Mesendoderm (in vitro differentiated cells): ENCODE data around the gene TRUB2.

ENCODE experiments used
- DNase-seq: peaks from one replicate; pipeline ENCODE4 v3.0.0; 2013
- H2AK5ac ChIP-seq: 2 replicates; pipeline ENCODE4 v1.6.1; 2013; ENCODE audit warnings: low read length, inconsistent platforms
- H2BK120ac ChIP-seq: 2 replicates; pipeline ENCODE4 v1.6.1; 2013; ENCODE audit warnings: low read depth, mild to moderate bottlenecking, low read length, moderate library complexity, mixed read lengths
- H2BK15ac ChIP-seq: replicated peaks from 2 replicates; pipeline ENCODE4 v1.6.1; 2013; ENCODE audit warnings: low read depth, mild to moderate bottlenecking, moderate library complexity
- H2BK5ac ChIP-seq: 2 replicates; pipeline ENCODE4 v1.6.1; 2013; ENCODE audit warnings: low read length, inconsistent platforms
- H3K18ac ChIP-seq: 2 replicates; pipeline ENCODE4 v1.6.1; 2013; ENCODE audit warnings: mild to moderate bottlenecking, low read length, mixed read lengths
- H3K23ac ChIP-seq: one replicate; pipeline ENCODE4 v1.6.1; 2013; ENCODE audit warnings: low read length
- H3K27ac ChIP-seq: 2 replicates; pipeline ENCODE4 v1.5.1; 2013; ENCODE audit warnings: low read depth, mild to moderate bottlenecking, inconsistent platforms, low read length, moderate library complexity
- H3K27me3 ChIP-seq: 2 replicates; pipeline ENCODE4 v1.6.1; 2013; ENCODE audit warnings: low read length, control low read depth, mild to moderate bottlenecking, inconsistent platforms; ENCODE audit not compliant: insufficient read depth, poor library complexity
- H3K36me3 ChIP-seq: 2 replicates; pipeline ENCODE4 v1.6.1; 2013; ENCODE audit warnings: low read length, inconsistent platforms; ENCODE audit not compliant: control insufficient read depth, insufficient read depth
- H3K4ac ChIP-seq: one replicate; pipeline ENCODE4 v1.6.1; 2013; ENCODE audit warnings: low read depth, mild to moderate bottlenecking, low read length, moderate library complexity
- H3K4me1 ChIP-seq: 2 replicates; pipeline ENCODE4 v1.6.1; 2013; ENCODE audit warnings: low read depth, low read length, inconsistent platforms; ENCODE audit not compliant: control insufficient read depth
- H3K4me2 ChIP-seq: 2 replicates; pipeline ENCODE4 v1.6.1; 2013; ENCODE audit warnings: low read length
- H3K4me3 ChIP-seq: 2 replicates; pipeline ENCODE4 v1.5.1; 2013; ENCODE audit warnings: mild to moderate bottlenecking, low read length
- H3K56ac ChIP-seq: one replicate; pipeline ENCODE4 v1.6.1; 2013; ENCODE audit warnings: low read length
- H3K79me1 ChIP-seq: 2 replicates; pipeline ENCODE4 v1.6.1; 2013; ENCODE audit warnings: low read length, inconsistent platforms
- H3K79me2 ChIP-seq: 2 replicates; pipeline ENCODE4 v1.6.1; 2013; ENCODE audit warnings: mild to moderate bottlenecking, low read length; ENCODE audit not compliant: control insufficient read depth, insufficient read depth
- H3K9ac ChIP-seq: 2 replicates; pipeline ENCODE4 v1.6.1; 2013; ENCODE audit warnings: low read length, inconsistent platforms
- H4K5ac ChIP-seq: one replicate; pipeline ENCODE4 v1.6.1; 2013; ENCODE audit warnings: low read length
- H4K8ac ChIP-seq: one replicate; pipeline ENCODE4 v1.6.1; 2013; ENCODE audit warnings: low read depth, mild to moderate bottlenecking, control low read depth, low read length, moderate library complexity
- WGBS: extraction: QIAGEN DNeasy Blood & Tissue Kit; methylation state at CpG from one replicate; pipeline ENCODE4 v1.1.7; 2013; ENCODE audit warnings: low lambda C conversion rate, missing lambda C conversion rate; ENCODE audit not compliant: insufficient coverage; ENCODE audit errors: extremely low coverage; 5-methylcytosine and 5-hydroxymethylcytosine counted together

TRUB2 gene

DNA sequence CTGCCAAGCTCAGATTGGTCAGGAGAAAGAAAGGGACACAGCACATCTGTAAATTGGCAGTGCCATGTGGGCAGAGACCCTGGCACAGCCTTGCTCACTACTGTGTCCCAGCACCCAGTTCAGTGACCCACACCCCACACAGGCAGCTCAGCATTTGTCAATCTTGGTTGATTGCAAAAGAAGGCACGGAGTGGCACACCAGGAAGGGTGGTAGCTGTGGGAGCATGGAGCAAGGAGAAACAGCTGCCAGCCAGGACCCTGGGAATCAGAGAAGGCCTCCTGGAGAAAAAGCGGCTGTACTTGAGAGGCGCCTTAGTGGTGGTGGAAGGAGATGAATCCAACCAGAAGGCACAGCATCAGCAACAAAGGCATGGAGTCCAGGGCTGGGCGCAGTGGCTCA lies 21.6 kb upstream of the TRUB2 start:
- no peaks in the 10 kb centered on the region for H3K79me2 ChIP-seq
- no CpG with 5 or more reads among the region's 4 CpGs for WGBS
- H3K18ac ChIP-seq: no peak overlapping the region
- H3K27me3 ChIP-seq: no peaks in the 10 kb centered on the region
- H4K5ac ChIP-seq: no peak overlapping the region
- H3K56ac ChIP-seq: no peak overlapping the region
- H2BK15ac ChIP-seq: no peak overlapping the region
- H3K4me2 ChIP-seq: no peak overlapping the region
- peaks cover 2% of the 10 kb centered on the region for H3K79me1 ChIP-seq
- peaks cover 10% of the 10 kb centered on the region for H3K36me3 ChIP-seq
- no peak overlapping the region for H2BK5ac ChIP-seq
- no peak overlapping the region for H3K27ac ChIP-seq
- H2AK5ac ChIP-seq: no peak overlapping the region
- no peak overlapping the region for H3K9ac ChIP-seq
- H3K4ac ChIP-seq: no peak overlapping the region
- H3K23ac ChIP-seq: no peak overlapping the region
- no peak overlapping the region for H3K4me3 ChIP-seq
- no peak for DNase-seq
- peaks cover 2% of the 10 kb centered on the region for H3K4me1 ChIP-seq
- no peak overlapping the region for H4K8ac ChIP-seq
- no peak overlapping the region for H2BK120ac ChIP-seq

- no CpG with 5 or more reads among the region's 8 CpGs for WGBS
- H3K27ac ChIP-seq: no peak overlapping the region
- H3K18ac ChIP-seq: no peak overlapping the region
- peaks cover 2% of the 10 kb centered on the region for H3K79me1 ChIP-seq
- no peak overlapping the region for H2BK5ac ChIP-seq
- no peak overlapping the region for H3K56ac ChIP-seq
- H3K36me3 ChIP-seq: peaks cover 7% of the 10 kb centered on the region
- H2AK5ac ChIP-seq: no peak overlapping the region
- no peak overlapping the region for H3K23ac ChIP-seq
- H2BK120ac ChIP-seq: no peak overlapping the region
- no peak for DNase-seq
- no peak overlapping the region for H3K4me3 ChIP-seq
- H4K8ac ChIP-seq: no peak overlapping the region
- no peak overlapping the region for H2BK15ac ChIP-seq
- no peak overlapping the region for H3K4me2 ChIP-seq
- H3K4ac ChIP-seq: no peak overlapping the region
- H3K27me3 ChIP-seq: no peaks in the 10 kb centered on the region
- no peaks in the 10 kb centered on the region for H3K79me2 ChIP-seq
- no peak overlapping the region for H3K9ac ChIP-seq
- peaks cover 2% of the 10 kb centered on the region for H3K4me1 ChIP-seq
- no peak overlapping the region for H4K5ac ChIP-seq
Observed at GRCh38 chr9:128342971-128343680, 20.9 kb upstream of the TRUB2 start.

GRCh38 chr9:128341435-128341849 lies 19.2 kb upstream of the TRUB2 start:
- Histone ChIP-seq H3K27me3 (no peaks in the 10 kb centered on the region), H3K36me3 (peaks cover 3% of the 10 kb centered on the region), H3K27ac (no peak overlapping the region), H4K8ac (no peak overlapping the region), H3K4me1 (peaks cover 2% of the 10 kb centered on the region), H3K79me1 (peaks cover 2% of the 10 kb centered on the region), H3K18ac (no peak overlapping the region), H3K4me2 (peak overlapping the region; percentile 99), H2BK120ac (no peak overlapping the region), H3K56ac (peak overlapping the region; percentile 84), H3K23ac (no peak overlapping the region), H3K4ac (no peak overlapping the region), H3K4me3 (peak overlapping the region; percentile 64), H4K5ac (no peak overlapping the region), H3K79me2 (no peaks in the 10 kb centered on the region), H3K9ac (peak overlapping the region; percentile 78), H2AK5ac (no peak overlapping the region), H2BK15ac (no peak overlapping the region), H2BK5ac (no peak overlapping the region)
- WGBS: no CpG with 5 or more reads among the region's 13 CpGs
- peak; percentile 88 for DNase-seq

- no peak overlapping the region for H3K23ac ChIP-seq
- H2BK120ac ChIP-seq: no peak overlapping the region
- WGBS: no CpG with 5 or more reads among the region's 48 CpGs
- peak overlapping the region; percentile 84 for H3K56ac ChIP-seq
- peak overlapping the region; percentile 99 for H3K4me2 ChIP-seq
- H2BK15ac ChIP-seq: no peak overlapping the region
- H3K4me1 ChIP-seq: peaks cover 2% of the 10 kb centered on the region
- peak; percentile 51 for DNase-seq
- no peak overlapping the region for H4K8ac ChIP-seq
- H3K9ac ChIP-seq: peak overlapping the region; percentile 78
- no peak overlapping the region for H2AK5ac ChIP-seq
- H3K4ac ChIP-seq: no peak overlapping the region
- peak overlapping the region; percentile 64 for H3K4me3 ChIP-seq
- peaks cover 3% of the 10 kb centered on the region for H3K36me3 ChIP-seq
- H3K18ac ChIP-seq: peak overlapping the region; percentile 51
- peaks cover 2% of the 10 kb centered on the region for H3K79me1 ChIP-seq
- no peaks in the 10 kb centered on the region for H3K79me2 ChIP-seq
- H4K5ac ChIP-seq: no peak overlapping the region
- peak overlapping the region; percentile 31 for H3K27ac ChIP-seq
- no peaks in the 10 kb centered on the region for H3K27me3 ChIP-seq
- no peak overlapping the region for H2BK5ac ChIP-seq
Observed at GRCh38 chr9:128340691-128341434, 18.6 kb upstream of the TRUB2 start.

DNA sequence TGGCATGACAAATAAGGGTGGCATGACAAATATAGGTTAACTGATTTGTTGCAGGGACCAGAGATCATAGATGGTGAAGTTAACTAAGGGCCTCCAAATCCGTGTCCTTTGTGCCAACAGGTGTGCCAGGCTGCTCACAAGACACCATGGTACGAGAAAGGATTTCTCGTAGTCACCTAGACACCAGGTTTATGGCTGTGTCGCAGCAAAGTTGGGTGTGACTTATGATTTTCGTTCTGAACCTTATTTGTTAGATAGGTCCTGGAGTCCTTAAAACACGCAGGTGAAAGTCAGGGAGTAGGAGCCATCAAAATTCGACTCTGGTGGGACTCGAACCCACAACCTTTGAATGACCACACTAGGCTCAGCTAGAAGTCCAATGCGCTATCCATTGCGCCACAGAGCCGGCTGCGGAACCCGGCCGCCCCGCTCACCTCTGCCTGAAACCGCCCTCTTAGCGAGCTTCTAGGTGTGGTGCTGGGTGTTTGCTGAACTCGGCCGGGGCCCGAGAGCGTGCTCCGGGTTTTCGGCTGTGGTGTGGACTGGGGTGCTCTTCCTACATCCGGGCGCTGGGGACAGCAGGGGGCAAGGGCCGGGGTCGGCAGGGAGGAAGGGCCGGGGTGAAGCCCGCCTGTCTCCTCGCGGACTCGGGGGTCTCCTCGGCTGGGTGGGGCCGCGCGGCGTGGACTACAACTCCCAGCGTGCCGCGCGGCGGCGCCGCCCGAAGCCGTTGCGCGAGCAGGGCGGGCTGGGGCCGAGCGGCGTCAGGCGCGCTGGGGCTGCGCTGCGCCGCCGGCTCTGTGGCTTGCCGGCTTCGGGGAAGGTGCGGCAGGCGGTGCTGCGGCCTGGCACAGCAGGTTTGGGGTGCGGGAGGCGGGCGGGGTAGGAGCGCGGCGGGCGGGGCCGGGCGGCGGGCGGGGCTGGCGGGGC lies 17.8 kb upstream of the TRUB2 start, which contains the start of gene SLC27A4:
SLC27A4 (plus strand) TSS at position 767 of the 930 bp plus-strand sequence. CDS start 2,606 bp downstream, outside the sequence.
- H4K5ac ChIP-seq: no peak within 1 kb of the TSS
- H3K27ac ChIP-seq: peak within 1 kb of the TSS; percentile 31
- H4K8ac ChIP-seq: no peak within 1 kb of the TSS
- no peak within 1 kb of the TSS for H2AK5ac ChIP-seq
- no peaks in the 10 kb centered on the region for H3K36me3 ChIP-seq
- peak within 1 kb of the TSS; percentile 78 for H3K9ac ChIP-seq
- DNase-seq: peak; percentile 95
- peak within 1 kb of the TSS; percentile 99 for H3K4me2 ChIP-seq
- H2BK5ac ChIP-seq: no peak within 1 kb of the TSS
- no peak within 1 kb of the TSS for H3K23ac ChIP-seq
- no peak within 1 kb of the TSS for H2BK120ac ChIP-seq
- peaks cover 2% of the 10 kb centered on the region for H3K4me1 ChIP-seq
- H3K27me3 ChIP-seq: no peaks in the 10 kb centered on the region
- H3K79me2 ChIP-seq: no peaks in the 10 kb centered on the region
- H3K4me3 ChIP-seq: peak within 1 kb of the TSS; percentile 64
- H3K18ac ChIP-seq: peak within 1 kb of the TSS; percentile 60
- H2BK15ac ChIP-seq: no peak within 1 kb of the TSS
- peaks cover 2% of the 10 kb centered on the region for H3K79me1 ChIP-seq
- WGBS: no CpG with 5 or more reads among the region's 75 CpGs
- no peak within 1 kb of the TSS for H3K4ac ChIP-seq
- H3K56ac ChIP-seq: peak within 1 kb of the TSS; percentile 89
